ENCODE results near the gene SLC40A1.

Gene SLC40A1

DNA sequence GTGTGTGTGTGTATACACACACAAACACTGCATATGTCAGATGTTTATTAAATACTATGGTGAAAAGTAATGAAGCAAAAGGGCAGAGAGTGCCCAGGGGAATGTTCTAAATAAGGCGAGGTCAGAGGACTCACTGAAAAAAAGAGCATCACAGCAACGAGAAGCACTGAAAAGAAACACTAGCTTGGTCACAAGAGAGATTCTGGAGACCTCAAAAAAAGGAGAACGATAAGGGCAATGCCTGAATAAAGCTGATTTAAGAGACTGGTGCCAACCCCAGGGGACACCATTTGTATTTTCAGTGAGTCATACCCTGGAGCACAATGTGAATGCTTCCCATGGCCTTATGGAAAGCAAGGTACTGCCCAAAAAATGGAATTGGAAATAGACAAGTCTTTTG, 14.5 kb downstream of the SLC40A1 start:
- DNase-seq (ENCODE audit: low read depth): no peak

DNA sequence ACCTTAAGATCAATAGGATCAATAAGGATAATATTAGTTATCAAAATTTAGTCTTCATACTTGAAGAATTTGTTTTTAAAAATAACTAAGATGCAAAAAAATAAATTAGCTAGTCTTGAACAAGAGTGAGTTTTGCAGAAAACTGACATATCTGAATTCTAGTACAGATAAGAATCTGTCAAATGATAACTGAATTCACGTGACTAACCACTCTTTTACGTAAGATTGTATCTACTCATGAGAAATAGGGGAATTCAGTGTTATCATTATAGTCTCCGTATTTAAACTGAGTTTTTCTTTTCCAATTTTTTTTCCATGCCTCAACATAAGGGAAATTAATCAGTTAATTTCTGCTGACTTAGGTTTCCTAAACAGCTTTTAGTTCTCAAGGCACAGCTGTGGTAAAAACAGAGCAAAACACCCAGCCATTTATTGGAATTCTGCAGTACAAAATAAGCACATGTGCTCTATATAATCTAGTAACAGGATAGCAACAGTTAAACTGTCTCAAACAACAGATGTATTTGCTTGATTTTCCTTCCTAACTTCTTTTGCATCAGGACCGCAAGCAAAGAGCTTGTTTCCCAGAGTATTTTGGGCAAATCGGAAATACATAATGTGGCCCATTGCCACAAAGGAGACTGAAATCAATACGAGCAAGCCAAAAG, 19.1 kb downstream of the SLC40A1 start:
- no peak for DNase-seq (ENCODE audit: low read depth)

DNA sequence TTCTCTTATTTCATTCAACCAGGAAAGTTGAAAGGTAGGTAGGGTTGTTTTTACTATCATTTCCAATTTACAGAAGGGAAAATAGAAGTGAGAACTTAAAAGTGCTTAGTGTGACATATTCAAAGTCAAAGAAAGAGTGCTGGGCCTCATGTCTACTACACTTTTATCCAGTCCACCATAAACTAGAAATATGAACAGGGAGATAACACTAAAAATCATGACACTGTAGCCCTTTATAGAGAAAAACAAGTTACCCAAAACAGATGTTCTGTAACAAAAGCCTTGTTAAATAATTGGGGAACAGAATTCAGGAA, 20.4 kb downstream of the SLC40A1 start:
- DNase-seq (ENCODE audit: low read depth): no peak

DNA sequence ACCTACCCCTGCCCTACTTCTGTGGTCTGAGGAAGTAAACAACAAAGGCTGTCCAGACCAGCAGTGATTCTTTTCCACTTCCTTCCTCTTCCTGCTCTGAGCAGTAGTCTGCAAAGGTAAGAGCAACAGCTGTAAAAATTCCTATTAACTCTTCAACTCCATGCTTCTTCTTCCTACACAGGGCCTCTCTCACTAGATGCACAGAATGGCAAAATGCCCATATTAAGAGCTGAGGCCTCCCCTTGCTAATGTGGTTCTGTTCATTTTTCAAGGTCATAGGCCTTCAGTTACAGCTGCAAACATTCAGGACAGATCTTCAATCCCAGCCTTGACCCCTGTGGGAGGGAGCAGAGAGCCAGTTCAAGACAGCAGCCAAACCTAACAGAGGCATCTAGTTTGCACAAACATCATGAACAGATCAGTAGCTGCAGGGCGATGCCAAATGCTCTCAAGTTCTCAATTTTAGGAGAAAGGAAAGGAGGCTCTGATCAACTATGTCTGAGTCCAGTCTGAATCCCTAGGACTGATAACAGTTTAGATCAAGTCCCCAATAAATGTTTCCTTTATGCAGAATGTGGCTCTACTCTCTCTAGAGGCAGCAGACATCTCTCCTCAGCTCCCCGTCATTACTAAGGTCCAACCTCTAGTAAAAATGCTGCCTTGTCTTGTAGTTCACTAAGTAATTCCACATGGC, 20.9 kb downstream of the SLC40A1 start:
- no peak for DNase-seq (ENCODE audit: low read depth)

DNA sequence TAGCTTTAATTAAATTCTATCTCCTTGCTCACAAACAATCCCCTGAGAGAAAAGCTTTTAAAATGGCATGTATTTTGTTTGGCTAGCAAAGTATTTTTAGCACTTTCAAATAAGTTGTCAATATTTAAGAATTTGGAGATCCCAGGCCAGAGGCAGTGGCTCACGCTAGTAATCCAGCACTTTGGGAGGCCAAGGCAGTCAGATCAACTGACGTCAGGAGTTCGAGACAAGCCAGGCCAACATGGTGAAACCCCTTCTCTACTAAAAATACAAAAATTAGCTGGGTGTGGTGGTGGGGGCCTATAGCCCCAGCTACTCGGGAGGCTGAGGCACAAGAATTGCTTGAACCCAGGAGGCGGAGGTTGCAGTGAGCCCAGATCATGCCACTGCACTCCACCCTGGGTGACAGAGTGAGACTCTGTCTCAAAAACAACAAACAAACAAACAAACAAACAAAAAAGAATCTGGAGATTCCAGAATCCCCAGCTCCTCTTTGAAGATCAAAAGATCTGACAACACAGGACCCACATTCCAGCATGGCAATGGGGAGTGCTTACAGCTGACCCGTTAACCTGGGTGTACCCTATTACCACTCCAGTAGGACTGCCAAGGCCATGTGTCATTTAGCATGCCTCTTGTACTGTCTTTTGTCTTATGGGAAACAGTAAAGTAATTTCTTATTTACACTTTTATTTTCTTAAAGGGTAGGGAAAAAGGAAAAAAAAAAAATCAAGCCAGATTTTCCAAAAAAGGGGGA, 21.9 kb downstream of the SLC40A1 start:
- no peak for DNase-seq (ENCODE audit: low read depth)

DNA sequence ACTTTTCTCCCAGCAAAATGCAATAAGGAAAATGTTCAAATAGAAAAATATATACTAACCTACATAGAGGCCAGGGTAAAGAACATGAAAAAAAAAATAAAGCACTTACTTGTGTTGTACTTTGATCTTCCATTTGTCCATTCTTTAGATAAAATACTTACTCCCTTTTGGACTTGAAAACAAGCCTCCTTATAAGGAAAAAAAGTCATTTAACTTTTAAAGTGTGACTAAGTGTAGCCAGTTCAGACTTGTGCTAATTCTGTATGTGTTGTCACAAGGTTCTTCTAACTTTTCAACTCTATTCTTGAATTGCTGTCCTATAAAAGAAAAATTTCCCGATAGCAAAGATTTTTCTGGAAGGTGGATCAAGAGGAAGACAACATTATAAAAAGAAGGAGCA, 23.2 kb downstream of the SLC40A1 start:
- no peak for DNase-seq (ENCODE audit: low read depth)

DNA sequence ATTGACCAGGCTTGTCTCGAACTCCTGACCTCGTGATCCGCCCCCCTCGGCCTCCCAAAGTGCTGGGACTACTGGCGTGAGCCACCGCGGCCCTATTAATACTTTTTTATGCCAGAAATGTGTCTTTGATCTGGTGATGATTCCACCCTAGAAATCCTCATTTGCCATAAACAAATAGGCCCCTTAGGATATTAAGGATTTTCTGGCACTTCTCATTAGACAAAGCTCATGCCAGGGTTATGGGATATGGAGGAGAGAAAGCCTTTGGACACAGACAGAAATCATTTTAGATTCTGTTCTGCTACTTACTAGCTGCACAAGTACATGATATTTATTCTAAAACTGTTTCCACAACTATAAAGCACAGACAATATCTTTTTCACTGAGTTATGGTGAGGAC, 24.1 kb downstream of the SLC40A1 start:
- DNase-seq (ENCODE audit: low read depth): no peak

DNA sequence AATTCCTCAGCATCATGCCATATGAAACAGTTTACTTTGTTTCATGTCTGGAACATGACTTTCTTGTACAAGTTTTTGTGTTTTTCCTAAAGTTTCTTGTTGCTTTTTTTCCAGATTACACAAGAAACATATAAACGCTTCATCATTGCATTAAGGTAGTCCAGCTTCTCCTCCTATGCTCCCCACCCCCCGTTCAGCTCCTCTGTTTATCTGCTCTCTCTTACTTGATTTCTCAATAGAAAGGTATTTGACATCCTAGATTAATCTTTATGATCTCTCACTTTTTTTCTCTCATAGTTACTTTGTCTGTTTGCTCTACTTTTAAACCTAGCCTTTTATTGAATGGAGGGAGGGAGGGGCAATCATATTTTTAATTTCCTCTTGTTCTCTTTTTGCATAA, 25.4 kb downstream of the SLC40A1 start:
- DNase-seq (ENCODE audit: low read depth): peak; percentile 30

DNA sequence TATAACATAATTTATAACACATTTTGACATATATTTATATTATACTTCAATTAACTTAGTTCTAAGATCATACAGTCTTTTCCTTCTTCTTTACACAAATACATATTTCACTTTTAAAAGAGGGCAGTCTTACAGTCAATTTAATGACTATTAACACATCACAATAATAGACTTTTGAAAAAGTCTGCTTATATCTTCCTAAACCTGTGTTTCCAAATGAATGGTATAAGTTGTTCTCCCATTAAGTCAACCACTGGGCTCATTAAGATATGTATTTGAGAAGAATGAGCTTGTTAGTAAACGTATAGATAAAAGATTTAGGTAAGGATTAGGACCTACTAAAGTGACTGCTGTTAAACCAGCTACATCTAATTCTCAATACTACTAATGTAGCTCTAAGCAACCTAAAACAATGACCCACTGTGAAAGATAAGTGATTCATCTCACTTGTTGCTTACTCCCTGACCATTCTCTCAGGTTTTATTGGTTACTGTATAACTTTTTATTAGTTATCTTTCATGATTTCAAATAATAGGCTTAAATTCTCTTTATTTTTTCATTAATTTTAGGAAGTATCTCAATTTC, 27.0 kb downstream of the SLC40A1 start:
- no peak for DNase-seq (ENCODE audit: low read depth)

DNA sequence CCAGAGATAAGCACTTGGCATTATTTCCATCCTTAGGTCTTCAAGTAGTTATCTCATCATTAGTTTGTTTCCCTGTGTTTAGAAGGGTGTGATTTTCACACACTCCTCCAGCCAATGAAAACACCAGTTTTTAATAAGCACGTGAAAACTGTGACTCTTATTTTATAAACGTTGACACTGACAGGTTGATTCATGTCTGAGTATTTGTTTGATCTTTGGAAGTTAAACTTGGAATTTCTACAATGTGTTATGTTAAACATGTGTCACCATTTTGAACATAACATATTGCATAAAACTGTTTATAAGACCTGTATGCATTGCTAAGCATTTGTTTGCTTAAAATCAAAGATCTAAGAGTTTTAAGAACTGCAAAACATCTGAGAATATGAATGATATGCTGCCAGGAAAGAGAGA, 27.6 kb downstream of the SLC40A1 start:
- DNase-seq (ENCODE audit: low read depth): no peak

DNA sequence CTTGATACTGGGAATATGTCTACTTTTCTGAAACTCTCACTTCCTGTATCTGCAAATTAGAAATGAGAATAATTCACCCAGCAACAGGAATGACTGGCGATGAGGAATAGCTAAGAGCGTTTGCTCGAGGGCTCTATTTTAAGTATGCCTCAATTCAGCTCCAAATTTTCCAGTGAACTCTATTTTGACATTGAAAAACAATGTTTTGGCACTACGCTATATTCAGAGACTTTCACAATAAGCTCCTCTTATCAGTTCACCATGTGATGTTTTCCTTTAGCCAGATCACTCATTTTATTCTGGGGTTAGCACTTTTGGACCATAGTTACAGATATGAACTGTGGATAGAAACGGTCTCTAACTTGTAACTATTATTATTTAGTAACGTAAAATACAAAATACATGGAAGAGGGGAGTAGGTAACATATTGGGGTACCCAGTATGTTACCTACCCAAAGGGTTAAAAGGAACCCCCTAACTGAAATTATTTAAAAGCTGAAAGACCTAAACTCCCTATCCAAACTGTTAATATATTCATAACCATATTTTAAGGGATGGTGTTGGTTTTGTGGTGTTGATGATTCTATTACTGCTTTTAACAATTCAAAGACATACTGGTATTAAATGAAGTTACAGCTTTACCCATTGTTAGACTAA, 28.1 kb downstream of the SLC40A1 start:
- no peak for DNase-seq (ENCODE audit: low read depth)

DNA sequence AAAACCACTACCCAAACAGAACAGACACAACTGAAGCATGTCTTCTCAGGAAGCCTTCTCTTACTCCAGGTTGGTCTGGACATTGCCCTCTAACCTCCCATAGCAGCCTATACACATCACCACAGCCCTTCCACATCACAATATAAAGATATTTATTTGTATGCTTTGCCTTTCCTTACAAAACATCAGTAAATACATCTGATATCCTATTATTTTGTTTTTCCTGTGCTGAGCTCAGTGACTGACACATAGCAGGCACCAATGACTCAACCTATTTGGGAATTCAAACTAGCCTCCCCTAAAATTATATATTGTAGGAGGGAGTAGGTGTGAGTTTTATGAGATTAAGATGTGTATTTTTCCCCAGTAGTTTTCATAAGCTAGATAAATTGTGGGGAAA, 28.8 kb downstream of the SLC40A1 start:
- DNase-seq (ENCODE audit: low read depth): no peak

DNA sequence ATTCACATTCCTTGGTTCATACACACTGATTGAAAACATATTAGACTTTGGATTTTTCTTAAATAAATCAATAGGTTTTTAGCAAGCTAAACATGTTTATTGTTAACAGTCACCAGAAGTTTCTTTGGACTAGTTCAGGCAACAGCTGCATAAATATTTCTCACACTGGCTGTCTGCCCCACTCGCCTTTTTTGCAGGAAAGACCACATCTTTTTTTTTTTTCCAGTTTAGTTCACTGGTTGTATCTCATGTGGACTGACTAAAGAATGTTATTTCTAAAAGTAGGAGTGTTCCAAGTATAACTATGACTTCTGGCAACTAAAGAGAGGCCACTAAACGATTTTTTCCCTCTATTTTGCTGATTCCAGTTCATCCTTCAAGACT, 31.1 kb downstream of the SLC40A1 start:
- no peak for DNase-seq (ENCODE audit: low read depth)

DNA sequence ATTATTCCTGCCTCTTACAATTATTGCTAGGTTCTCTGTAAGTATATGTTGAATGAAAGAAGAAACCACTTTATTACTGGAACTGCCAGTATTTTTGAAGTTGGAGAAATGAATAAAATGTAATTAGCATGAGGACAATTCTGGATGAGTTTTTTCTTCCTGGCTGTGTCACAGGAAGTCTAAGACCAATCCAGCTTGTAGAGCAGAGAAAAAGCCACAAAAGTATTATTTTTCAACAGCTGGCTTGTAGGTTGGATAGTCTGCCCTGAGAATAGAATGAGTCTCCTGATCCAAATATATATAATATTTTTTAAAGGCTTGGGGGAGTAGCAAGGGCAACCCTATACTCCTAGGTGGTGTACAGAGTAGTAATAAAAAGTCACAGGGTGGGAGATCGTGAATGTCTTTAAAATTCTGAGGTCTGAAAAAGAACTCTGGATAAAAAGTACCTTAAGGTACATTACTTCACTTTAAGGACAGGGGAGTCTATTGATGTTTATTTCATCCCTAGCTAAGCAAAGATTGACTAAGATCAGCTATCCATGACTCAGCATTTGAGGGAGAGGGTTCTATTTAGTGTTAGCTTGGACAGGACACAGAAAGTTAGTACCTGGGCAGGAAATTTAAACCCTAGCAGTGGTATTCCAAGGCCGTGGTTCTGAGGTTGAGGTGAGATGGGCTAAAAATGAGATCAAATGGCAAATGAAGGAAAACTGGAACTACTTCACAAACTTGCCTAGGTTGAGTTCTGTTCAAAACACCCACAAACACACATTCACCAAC, 31.7 kb downstream of the SLC40A1 start:
- no peak for DNase-seq (ENCODE audit: low read depth)

DNA sequence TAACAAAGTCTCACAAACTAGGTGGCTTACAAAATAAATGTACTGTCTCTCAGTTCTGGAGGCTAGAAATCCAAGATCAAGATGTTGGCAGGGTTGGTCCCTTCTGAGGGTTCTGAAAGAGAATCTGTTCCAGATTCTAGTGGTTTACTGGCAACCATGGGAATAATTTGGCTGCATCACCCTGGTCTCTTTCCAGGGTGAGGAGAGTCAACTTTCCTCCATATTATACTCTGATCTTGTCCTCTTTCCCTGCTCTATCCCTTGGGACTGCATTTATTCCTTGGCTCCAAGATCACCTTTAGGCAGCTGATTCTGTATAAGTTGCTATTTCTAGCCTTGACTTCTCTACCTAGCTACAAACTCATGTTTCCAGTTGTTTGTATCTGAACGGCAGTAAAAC, 35.2 kb downstream of the SLC40A1 start:
- DNase-seq (ENCODE audit: low read depth): no peak

DNA sequence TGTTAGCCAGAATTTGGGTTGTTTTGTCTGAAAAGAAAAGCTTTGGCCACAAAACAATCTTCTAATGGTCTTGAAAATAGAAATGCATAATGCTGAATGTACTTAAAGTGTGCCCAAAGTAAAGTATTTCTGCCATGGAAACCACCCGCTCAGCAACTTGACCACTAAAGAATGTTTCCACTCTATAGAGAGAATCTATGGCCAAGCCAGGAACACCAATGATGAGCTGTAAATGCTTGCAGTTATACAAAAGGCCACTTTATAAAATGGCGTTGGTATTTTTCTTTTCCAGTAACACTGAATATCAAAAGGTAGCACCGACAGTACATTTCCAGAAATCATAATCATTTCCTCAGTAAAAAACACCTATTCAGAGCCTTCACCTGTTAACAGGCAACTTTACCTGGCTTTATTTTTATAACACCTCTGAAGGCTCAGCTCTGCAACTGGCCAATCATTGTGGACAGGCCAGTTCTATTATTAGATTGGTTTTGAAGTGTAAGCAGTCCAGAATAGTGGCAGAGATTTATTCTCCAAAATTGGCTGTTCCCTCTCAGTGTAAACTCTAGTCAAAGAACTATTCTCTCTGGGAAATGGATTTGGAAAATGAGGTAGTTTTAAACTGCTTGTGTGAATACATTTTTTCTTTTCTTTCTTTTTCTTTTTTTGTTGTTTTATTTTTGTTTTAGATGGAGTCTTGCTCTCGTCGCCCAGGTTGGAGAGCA, 36.1 kb downstream of the SLC40A1 start:
- DNase-seq (ENCODE audit: low read depth): no peak

DNA sequence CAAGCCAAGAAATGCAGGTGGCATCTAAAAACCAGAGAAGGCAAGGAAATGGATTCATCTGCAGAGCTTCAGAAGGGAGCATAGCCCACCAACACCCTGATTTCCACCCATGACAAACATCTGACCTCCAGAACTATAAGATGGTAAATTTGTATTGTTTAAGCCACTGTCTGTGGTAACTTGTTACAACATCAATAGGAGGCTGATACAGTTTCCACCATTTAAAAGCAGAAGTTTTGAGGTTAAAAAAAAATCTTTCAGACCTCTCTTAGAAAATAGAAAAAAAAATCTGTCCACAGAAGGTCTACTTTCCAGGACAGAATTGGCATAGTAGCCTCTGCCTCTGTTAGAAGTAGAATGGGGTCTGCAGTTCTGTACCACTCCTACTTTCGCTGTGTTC, 37.2 kb downstream of the SLC40A1 start:
- no peak for DNase-seq (ENCODE audit: low read depth)

DNA sequence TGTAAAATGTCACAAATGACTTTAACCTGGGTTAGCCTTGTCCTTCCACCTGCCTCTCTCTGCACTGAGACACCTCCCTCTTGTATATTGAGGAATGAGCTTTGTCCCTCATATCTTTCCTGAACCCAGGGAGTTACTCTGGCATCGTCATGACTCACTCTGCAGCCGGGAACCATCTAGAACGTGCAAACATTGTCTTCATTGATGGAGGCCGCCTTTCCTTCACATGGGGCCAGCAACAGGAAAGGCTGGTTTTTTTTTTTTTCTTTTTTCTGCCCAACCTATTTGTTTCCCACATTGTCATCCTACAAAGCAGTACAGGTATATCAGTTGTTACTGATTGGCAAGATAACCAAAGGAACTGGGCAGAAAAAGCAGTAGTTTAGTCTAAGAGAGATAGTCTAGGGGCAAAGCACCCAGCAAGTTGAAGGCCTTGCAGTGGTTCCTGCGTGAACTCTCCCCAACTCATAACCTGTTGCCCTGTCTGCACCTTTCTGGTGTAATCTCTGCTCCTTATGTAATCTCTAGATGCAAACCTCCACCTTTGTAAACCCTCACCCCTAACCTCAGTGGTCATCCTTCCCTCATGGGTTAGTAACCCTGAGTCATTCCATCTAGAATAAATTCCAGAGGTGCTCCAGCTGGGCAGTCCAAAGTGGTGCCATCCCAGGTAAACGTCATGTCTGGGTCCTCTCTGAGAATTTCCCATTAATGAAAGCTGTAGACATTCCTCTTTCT, 38.3 kb downstream of the SLC40A1 start:
- no peak for DNase-seq (ENCODE audit: low read depth)

DNA sequence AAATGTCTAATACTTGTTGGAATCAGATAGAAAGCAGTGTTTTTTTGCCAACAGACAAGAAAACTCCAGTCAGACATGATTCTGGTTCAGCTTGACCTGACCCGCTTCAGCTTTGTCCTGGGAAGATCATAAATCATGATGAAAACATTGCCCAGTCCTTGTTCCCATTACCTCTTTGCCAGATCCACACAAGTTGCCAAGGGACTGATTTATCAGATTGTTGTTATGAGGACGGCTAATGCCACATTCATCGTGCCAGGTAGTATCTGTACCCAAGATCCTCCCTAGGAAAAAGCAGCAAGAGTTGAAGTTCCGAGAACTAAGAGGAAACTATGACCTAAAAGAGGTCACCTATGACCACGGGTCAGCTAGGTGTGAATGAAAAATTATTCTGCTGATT, 39.0 kb downstream of the SLC40A1 start:
- DNase-seq (ENCODE audit: low read depth): no peak

DNA sequence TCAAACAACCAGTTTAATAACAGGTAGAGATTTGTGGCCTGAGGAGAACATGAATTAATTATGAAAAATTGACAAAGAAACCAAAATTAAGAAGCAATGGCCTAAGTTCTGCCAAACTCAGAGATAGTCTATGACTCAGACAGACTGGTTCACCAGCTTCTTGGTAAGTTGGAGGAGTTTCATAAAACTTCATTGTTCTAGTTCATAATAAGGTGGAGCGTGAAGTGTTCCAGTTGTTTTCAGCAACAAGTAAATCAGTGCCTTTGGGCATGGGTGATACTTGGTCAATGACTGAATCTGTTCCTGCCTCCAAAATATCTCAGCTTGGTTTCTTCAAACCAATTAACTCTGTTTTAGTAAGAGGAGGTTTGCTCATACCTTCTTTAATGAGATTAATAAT, 40.0 kb downstream of the SLC40A1 start:
- no peak for DNase-seq (ENCODE audit: low read depth)

Data from EH (cell line).